GM18499 (cell line): ENCODE data around the gene DENND6B.
"Not testable (repeated sequence)": the region's sequence is repeated elsewhere in the genome, so short reads cannot be mapped to it uniquely, and the experiment has no call there.

Experiments
- ATAC-seq: cut with Tn5 transposase; IDR thresholded peaks from one replicate; pipeline ENCODE4 v1.9.1; 2021; ENCODE audit warnings: moderate number of reproducible peaks; ENCODE audit not compliant: insufficient read depth, unreplicated experiment

The DENND6B gene

GRCh38 chr22:50339945-50340879 is 13.4 kb upstream of the DENND6B start:
- ATAC-seq, result no peak

DNA sequence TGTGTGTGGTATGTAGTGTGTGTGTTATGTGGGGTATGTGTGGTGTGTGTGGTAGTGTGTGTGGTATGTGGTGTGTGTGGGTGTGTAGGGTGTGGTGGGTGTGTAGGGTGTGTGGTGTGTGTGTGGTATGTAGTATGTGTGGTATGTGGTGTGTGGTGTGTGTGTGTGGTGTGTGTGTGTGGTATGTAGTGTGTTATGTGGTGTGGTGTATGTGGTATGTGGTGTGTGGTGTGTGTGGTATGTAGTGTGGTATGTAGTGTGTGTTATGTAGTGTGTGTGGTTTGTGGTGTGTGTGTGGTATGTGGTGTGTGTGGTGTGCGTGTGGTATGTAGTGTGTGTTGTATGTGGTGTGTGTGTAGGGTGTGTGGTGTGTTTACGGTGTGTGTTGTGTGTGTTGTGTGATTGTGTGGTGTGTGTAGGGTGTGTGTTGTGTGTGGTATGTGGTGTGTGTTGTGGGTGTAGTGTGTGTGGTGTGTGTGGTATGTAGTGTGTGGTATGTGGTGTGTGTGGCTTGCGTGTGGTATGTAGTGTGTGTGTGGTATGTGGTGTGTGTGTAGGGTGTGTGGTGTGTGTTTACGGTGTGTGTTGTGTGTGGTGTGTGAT is 12.1 kb upstream of the DENND6B start:
- ATAC-seq, result no peak

- no peak for ATAC-seq
These were observed 11.3 kb upstream of the DENND6B start for GRCh38 chr22:50338042-50338573.

DNA sequence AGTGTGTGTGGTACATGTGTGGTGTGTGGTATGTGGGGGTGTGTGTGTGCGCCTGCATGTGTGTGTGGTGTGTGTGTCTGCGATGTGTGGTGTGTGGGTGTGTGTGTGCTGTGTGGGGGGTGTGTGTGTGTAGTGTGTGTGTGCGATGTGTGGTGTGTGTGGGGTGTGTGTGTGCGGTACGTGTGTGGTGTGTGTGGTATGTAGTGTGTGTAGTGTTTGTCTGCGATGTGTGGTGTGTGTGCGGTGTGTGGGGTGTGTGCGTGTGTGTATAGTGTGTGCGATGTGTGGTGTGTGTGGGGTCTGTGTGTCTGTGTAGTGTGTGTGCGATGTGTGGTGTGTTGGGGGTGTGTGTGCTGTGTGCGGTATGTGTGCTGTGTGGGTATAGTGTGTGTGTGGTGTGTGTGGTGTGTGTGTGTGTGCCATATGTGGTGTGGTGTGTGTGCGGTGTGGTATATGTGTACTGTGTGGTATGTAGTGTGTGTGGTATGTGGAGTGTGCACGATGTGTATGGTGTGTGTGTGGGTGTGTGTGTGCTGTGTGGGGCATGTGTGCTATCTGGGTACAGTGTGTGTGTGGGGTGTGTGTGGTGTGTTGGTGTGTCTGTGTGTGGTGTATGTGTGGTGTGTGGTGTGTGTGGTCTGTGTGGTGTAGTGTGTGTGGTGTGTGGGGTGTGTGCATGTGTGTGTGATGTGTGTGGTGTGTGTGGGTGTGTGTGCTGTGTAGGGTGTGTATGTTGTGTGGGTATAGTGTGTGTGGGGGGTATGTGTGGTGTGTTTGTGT is 10.6 kb upstream of the DENND6B start:
- no peak for ATAC-seq

- ATAC-seq, result not testable (repeated sequence)
These were observed 7.6 kb upstream of the DENND6B start for GRCh38 chr22:50334433-50334832.

- ATAC-seq, result no peak
These were observed 2.4 kb upstream of the DENND6B start for GRCh38 chr22:50329236-50329635.

DNA sequence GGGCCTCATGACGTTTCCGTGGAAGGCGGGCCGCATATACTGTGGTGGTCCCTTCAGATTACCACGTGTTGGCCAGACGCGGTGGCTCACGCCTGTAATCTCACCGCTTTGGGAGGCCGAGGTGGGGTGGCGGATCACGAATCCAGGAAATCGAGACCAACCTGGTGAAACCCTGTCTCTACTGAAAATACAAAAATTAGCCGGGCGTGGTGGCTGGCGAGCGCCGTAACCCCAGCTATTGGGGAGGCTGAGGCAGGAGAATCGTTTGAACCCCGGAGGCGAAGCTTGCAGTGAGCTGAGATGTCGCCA is 853 bp upstream of the DENND6B start:
- ATAC-seq, result no peak

DNA sequence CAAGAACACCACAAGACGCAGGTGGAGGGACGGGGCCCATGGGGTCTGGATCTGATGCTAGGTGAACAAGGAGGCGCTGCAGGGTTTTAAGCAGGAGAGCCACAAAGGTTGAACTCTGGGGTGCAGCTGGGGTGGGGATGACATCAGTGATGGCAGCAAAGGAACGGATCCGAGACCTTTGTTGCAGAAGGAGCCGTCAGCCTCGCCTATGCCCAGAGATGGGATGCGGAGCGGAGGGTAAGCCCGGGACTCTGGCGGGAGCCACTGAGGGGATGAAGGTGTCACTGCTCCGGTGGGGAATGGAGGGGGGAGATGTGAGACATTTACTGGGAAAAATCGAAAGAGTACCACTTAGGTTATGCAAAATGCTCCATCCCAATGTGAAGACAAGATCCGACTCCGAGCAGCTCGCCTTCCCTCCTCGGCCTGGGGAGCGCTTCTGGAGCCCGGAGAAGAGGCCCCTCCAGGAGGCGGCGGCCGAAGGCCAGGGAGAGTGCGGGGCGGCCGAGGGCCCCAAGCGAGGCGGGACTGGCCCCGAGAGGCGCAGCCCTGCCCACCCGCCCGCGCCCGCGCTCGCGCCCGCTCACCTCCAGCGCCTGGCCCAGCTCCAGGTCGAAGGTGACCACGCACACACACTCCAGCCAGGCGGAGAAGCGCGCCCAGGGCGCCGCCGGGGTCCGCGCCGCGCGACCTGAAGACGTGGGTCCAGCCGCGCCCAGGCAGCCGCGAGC is 422 bp downstream of the DENND6B start:
- ATAC-seq, result no peak

DNA sequence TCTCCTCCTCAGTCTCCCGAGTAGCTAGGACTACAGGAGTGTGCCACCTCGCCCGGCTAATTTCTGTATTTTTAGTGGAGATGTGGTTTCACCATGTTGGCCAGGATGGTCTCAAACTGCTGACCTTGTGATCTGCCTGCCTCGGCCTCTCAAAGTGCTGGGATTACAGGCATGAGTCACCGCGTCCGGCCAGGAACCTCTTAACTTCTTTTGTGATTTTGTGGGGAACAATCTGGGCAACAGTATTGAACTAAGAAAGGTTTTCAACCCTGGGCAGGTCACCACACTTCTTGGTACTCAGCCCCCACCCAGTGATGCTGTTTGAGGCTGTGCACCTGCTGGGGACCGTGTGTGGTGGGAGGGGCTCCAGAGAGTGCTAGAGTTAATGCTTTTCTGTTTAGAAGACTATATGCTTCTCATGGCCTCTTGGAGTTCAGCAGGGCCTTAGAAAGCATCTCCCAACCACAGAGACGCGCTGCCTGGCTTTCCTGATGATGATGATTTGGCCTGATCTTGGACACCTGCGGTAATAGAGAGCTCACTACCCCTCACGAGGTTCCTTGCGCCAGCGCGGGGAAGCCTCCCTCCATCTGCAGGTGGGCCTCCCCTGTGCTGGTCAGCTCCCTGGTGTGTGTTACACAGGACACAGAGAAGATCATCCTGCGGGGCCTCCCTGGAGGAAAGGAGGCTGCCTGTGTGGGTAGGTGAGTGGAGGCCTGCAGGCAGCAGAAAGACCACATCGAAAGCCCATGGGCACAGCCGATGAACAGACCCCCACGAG is 1.2 kb downstream of the DENND6B start:
- no peak for ATAC-seq

DNA sequence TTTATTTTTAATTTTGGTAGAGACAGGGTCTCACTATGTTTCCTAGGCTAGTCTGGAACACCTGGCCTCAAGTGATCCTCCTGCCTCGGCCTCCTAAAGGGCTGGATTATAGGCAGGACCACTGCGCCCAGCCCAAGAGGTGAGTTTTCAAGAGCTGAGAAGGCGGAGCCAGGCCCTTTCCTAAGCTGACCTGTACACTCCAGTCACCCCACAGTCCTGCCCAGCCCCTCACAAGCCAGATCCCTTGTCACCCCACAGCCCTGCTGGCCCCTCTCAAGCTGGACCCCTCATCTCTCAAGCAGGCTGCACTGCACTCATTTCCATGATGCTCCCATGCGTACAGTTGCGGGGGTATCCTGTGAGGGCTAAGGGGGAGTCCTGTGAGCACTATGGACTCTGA is 2.9 kb downstream of the DENND6B start:
- ATAC-seq, result no peak

DNA sequence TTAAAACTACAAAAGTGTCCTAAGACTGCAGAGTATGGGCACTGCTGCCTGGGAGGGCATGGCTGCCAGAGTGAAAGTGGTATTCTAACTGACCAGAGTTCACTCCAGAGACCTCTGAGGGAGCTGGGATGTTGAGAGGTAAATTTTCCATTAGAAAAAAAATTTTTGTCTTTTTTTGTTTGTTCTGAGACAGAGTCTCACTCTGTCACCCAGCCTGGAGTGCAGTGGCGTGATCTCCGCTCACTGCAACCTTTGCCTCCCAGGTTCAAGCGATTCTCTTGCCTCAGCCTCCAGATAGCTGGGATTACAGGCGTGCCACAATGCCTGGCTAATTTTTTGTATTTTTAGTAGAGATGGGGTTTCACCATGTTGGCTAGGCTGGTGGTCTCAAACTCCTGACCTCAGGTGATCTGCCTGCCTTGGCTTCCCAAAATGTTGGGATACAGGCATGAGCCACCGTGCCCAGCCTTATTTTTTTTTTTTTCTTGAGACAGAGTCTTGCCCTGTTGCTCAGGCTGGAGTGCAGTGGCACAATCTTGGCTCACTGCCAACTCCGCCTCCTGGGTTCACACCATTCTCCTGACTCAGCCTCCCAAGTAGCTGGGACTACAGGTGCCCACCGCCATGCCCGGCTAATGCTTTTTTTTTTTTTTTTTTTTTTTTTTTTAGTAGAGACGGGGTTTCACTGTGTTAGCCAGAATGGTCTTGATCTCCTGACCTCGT is 4.3 kb downstream of the DENND6B start:
- ATAC-seq, result not testable (repeated sequence)

DNA sequence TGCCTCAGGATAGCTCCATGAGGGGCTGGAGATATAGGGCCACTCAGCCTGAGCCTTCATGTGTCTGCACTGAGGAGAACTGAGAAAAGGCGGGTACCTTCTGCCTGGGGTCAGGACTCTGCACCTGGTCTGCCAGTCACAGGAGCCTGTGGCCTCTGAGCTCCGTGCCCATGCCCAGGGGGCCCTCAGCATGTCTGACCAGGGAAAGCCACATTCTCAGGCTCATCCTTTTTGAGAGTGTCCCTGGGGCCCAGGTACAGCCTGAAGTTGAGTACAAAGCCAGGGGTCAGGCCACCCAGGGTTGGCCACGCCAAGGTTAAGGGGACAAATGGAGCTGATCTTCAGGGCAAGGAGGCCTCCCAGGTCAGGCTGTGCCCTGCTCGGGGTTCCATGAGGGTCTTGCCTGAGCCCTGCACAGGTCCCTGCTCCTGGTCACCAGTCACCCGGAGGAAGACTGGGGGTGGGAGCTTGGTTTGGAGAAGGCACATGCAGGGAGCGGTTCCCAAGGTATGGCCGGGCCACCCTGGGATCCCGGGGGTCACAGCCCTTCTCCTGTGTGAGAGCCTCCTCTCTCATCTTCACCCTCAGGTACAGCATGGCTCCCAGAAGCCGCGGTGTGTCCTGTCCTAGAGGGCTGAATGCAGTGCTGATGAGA is 6.0 kb downstream of the DENND6B start:
- no peak for ATAC-seq

DNA sequence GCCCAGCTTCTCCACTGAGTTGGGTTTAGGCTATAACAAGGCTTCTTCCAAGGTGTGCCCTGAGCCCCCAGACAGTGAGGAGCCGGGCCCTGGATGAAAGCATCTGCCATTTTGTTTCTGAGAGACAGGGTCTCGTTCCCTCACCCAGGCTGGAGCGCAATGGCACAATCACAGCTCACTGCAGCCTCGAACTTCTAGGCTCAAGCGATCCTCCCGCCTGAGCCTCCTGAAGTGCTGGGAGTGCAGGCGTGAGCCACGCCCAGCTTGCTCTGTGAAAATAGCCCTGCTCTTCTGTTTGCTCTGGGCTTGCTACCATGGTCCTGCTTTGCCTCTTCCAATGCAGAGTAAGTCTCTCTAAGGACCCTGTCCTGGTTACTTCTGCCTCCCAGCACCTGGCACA is 6.7 kb downstream of the DENND6B start:
- ATAC-seq, result no peak

- no peak for ATAC-seq
These were observed 7.3 kb downstream of the DENND6B start for GRCh38 chr22:50319503-50319951.

GRCh38 chr22:50318698-50319411 is 8.0 kb downstream of the DENND6B start:
- ATAC-seq, result no peak

DNA sequence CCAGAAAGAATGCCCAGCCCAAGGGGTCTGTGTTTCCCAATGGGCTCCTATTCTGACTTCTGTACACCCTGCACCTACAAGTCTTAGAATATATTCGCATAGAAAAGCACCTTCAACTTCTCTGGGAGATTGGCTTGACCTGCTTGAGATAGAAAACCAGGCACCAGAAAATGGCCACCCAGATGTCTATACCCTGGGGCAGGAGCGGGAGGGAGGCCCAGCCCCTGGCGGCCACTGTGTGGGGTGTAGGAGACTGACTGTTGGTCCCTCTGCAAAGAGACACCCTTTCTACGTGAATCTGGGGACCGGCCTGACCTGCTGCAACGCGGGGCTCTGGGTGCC is 8.5 kb downstream of the DENND6B start:
- ATAC-seq, result no peak

DNA sequence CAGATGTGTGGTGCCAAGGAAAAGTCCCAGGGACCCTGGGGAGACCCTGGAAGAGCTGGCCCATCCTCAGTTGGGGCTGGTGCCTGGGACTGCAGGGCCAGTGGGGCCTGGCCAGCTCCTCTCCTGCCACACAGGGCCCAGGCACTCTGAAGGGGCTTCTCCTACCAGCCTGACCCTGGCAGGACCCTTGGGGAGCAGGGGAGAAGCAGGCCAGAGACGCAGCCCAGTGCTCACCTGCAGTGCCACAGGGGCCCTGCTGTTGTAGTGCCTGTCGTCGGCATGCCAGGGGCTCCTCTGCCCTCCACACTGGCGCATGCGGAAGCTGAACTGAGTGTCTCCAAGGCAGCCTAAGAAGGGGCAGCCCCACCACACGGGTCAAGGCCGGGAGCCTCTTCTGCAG is 9.1 kb downstream of the DENND6B start:
- no peak for ATAC-seq

DNA sequence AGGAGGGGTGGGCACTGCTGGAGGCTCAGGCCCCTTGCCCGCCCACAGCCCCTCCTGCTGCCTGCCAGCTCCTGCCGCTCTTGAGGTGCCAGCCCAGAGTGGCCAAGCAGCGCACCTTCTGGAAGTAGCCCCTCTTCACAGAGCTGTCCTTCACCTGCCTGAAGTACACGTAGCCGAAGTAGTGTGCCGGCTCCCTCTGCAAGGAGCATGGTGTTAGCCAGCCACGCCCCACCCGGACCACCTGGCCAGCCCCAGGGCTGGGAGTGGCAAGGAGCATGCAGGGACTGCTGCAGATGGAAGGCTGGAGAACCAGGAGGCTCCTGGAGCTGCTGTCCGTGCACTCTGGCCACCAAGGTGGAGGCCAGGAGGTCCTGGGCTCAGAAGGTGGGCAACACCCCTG is 9.6 kb downstream of the DENND6B start:
- no peak for ATAC-seq
